ENCODE measurements around the gene HIRA. TPM values are rescaled to one million over a fixed set of nuclear protein-coding genes. Genes with fewer than 3 reads are reported as not detected.

Gene HIRA
- total and polyA plus RNA-seq, 10 donors, result 8.9 to 31.7 (median 24.6) TPM

- H3K9me3 ChIP-seq, result no peaks in the 10 kb centered on the region
- H3K4me3 ChIP-seq, result peak within 1 kb of the TSS; percentile 70 to 98 (median 90)
- 2 to 5% (median 2%) methylated on average over 34 to 67 of the region's 74 CpGs for WGBS, 5 donors
- H3K27me3 ChIP-seq (replicated peaks in 1 of 7), result peaks cover 0 to 27% (median 0%) of the 10 kb centered on the region in 7 donors
- peak within 1 kb of the TSS in 7 of 8 donors; percentile 68 to 87 (median 81) for H3K27ac ChIP-seq
- no peak for TF ChIP-seq POLR2A (IDR thresholded peaks at IDR 0.05)
- TF ChIP-seq POLR2AphosphoS5 (IDR thresholded peaks at IDR 0.05), result peak; percentile 55 to 80 (median 76)
- no peak for TF ChIP-seq CTCF (IDR thresholded peaks at IDR 0.05 in 8 of 11, conservative IDR thresholded peaks at IDR 0.05 in 3 of 11)
- intact Hi-C loops (cut with DNase I; ENCODE audit: low total_unique reads), result loop anchor here (10.0 kb wide), 1 partner anchor 153 kb away; the partner anchor contains the start of gene C22orf39
- H3K36me3 ChIP-seq, result no peaks in the 10 kb centered on the region
- H3K4me1 ChIP-seq, result peaks cover 14 to 32% (median 26%) of the 10 kb centered on the region in 6 donors
- peak; percentile 95 for DNase-seq
Measured at GRCh38 chr22:19291580-19292457, 139.7 kb downstream of the HIRA start, which contains the start of gene CLTCL1. Gene CLTCL1 (minus strand): TSS chr22:19291719. CDS start chr22:19291641, 78 bp downstream.

- intact Hi-C loops (cut with DNase I; ENCODE audit: low total_unique reads), result loop anchor here (10.0 kb wide), 1 partner anchor 154 kb away; the partner anchor contains the start of gene C22orf39
- TF ChIP-seq POLR2A (IDR thresholded peaks at IDR 0.05) (no peak), CTCF (IDR thresholded peaks at IDR 0.05 in 8 of 11, conservative IDR thresholded peaks at IDR 0.05 in 3 of 11) (no peak), POLR2AphosphoS5 (IDR thresholded peaks at IDR 0.05) (no peak)
- Histone ChIP-seq H3K4me3 (peak overlapping the region; percentile 70 to 98 (median 90)), H3K27ac (peak overlapping the region in 7 of 8 donors; percentile 29 to 87 (median 67)), H3K4me1 (peaks cover 14 to 32% (median 26%) of the 10 kb centered on the region in 6 donors), H3K9me3 (no peaks in the 10 kb centered on the region), H3K27me3 (replicated peaks in 1 of 7) (peaks cover 0 to 27% (median 0%) of the 10 kb centered on the region in 7 donors), H3K36me3 (no peaks in the 10 kb centered on the region)
- WGBS, 5 donors, result 0 to 1% (median 1%) methylated on average over 27 to 41 of the region's 41 CpGs
- DNase-seq, result no peak
Measured at GRCh38 chr22:19291218-19291579, 140.3 kb downstream of the HIRA start.

- 15 to 22% (median 18%) methylated on average over 24 to 27 of the region's 27 CpGs for WGBS, 5 donors
Measured at GRCh38 chr22:19290400-19291217, 140.9 kb downstream of the HIRA start.

More at GRCh38 chr22:19290400-19291217, 140.9 kb downstream of the HIRA start:
- peak; percentile 80 for DNase-seq
- Histone ChIP-seq H3K27ac (peak overlapping the region in 5 of 8 donors; percentile 29 to 87 (median 67)), H3K36me3 (no peaks in the 10 kb centered on the region), H3K4me1 (peaks cover 14 to 32% (median 26%) of the 10 kb centered on the region in 6 donors), H3K27me3 (replicated peaks in 1 of 7) (peaks cover 0 to 27% (median 0%) of the 10 kb centered on the region in 7 donors), H3K4me3 (peak overlapping the region; percentile 70 to 98 (median 90)), H3K9me3 (no peaks in the 10 kb centered on the region)
- no peak for TF ChIP-seq POLR2A (IDR thresholded peaks at IDR 0.05)
- TF ChIP-seq POLR2AphosphoS5 (IDR thresholded peaks at IDR 0.05), result no peak
- TF ChIP-seq CTCF (IDR thresholded peaks at IDR 0.05 in 8 of 11, conservative IDR thresholded peaks at IDR 0.05 in 3 of 11), result no peak
- intact Hi-C loops (cut with DNase I; ENCODE audit: low total_unique reads), result loop anchor here (10.0 kb wide), 1 partner anchor 154 kb away; the partner anchor contains the start of gene C22orf39
